ENCODE results near the gene C16orf90. TPM values are rescaled to one million over a fixed set of nuclear protein-coding genes. Genes with fewer than 3 reads are reported as not detected.
"Not testable (repeated sequence)": the region's sequence is repeated elsewhere in the genome, so short reads cannot be mapped to it uniquely, and the experiment has no call there.

The C16orf90 gene
- total RNA-seq, 1 donor from 2014 or later = not detected

GRCh38 chr16:3528406-3528805, 33.1 kb upstream of the C16orf90 start:
- no peak for DNase-seq (ENCODE audit: extremely low spot score in 2 of 2)
- intact Hi-C loops (cut with DNase I) = loop anchor here (10.0 kb wide), 1 partner anchor 346 kb away; no protein-coding TSS in a partner anchor

GRCh38 chr16:3527216-3527829, 32.0 kb upstream of the C16orf90 start:
- H3K27ac ChIP-seq; H3K27me3 ChIP-seq; H3K4me3 ChIP-seq; H3K4me1 ChIP-seq; H3K9me3 ChIP-seq; DNase-seq (ENCODE audit: extremely low spot score in 2 of 2): not testable (repeated sequence)
- peak in 2 of 3 experiments; percentile 27 to 47 for TF ChIP-seq CTCF (IDR thresholded peaks at IDR 0.05)
- intact Hi-C loops (cut with DNase I) = loop anchor here (10.0 kb wide), 1 partner anchor 347 kb away; no protein-coding TSS in a partner anchor
- H3K36me3 ChIP-seq = peaks cover 4 to 46% of the 10 kb centered on the region in 2 donors

More at GRCh38 chr16:3528406-3528805, 33.1 kb upstream of the C16orf90 start:
- Histone ChIP-seq H3K4me3 (no peak overlapping the region), H3K9me3 (no peaks in the 10 kb centered on the region), H3K4me1 (no peaks in the 10 kb centered on the region), H3K27me3 (no peaks in the 10 kb centered on the region), H3K36me3 (peaks cover 4 to 51% of the 10 kb centered on the region in 2 donors), H3K27ac (no peak overlapping the region)
- TF ChIP-seq CTCF (IDR thresholded peaks at IDR 0.05) (no peak), POLR2A (IDR thresholded peaks at IDR 0.05) (no peak), POLR2AphosphoS5 (IDR thresholded peaks at IDR 0.05; ENCODE audit: insufficient read depth in 1 of 2, low read depth in 1 of 2) (no peak)

GRCh38 chr16:3525951-3526350, 30.7 kb upstream of the C16orf90 start:
- Histone ChIP-seq H3K27me3 (no peaks in the 10 kb centered on the region), H3K27ac (no peak overlapping the region), H3K9me3 (no peaks in the 10 kb centered on the region), H3K36me3 (peaks cover 4 to 35% of the 10 kb centered on the region in 2 donors), H3K4me3 (no peak overlapping the region), H3K4me1 (no peaks in the 10 kb centered on the region)
- no peak for DNase-seq (ENCODE audit: extremely low spot score in 2 of 2)
- no peak for TF ChIP-seq POLR2AphosphoS5 (IDR thresholded peaks at IDR 0.05; ENCODE audit: insufficient read depth in 1 of 2, low read depth in 1 of 2)
- TF ChIP-seq POLR2A (IDR thresholded peaks at IDR 0.05) = no peak
- no peak for TF ChIP-seq CTCF (IDR thresholded peaks at IDR 0.05)
- intact Hi-C loops (cut with DNase I) = loop anchor here (10.0 kb wide), 1 partner anchor 349 kb away; no protein-coding TSS in a partner anchor

- intact Hi-C loops (cut with DNase I) = loop anchor here (10.0 kb wide), 1 partner anchor 352 kb away; no protein-coding TSS in a partner anchor
Observed at GRCh38 chr16:3523281-3523680, 28.0 kb upstream of the C16orf90 start.

More at GRCh38 chr16:3523281-3523680, 28.0 kb upstream of the C16orf90 start:
- no peak for DNase-seq (ENCODE audit: extremely low spot score in 2 of 2)
- Histone ChIP-seq H3K4me3 (no peak overlapping the region), H3K9me3 (no peaks in the 10 kb centered on the region), H3K27ac (no peak overlapping the region), H3K36me3 (peaks cover 0 to 30% of the 10 kb centered on the region in 2 donors), H3K27me3 (no peaks in the 10 kb centered on the region), H3K4me1 (no peaks in the 10 kb centered on the region)
- TF ChIP-seq CTCF (IDR thresholded peaks at IDR 0.05) (no peak), POLR2A (IDR thresholded peaks at IDR 0.05) (no peak), POLR2AphosphoS5 (IDR thresholded peaks at IDR 0.05; ENCODE audit: insufficient read depth in 1 of 2, low read depth in 1 of 2) (no peak)
